Hematopoietic multipotent progenitor cell (in vitro differentiated cells): ENCODE results near the gene POU6F2. TPM values are rescaled to one million over a fixed set of nuclear protein-coding genes. Genes with fewer than 3 reads are reported as not detected.
"Not testable (repeated sequence)": the region's sequence is repeated elsewhere in the genome, so short reads cannot be mapped to it uniquely, and the experiment has no call there.

Experiments used
- DNase-seq, 3 donors: peaks; one replicate each; pipeline ENCODE4 v3.0.0-alpha.2; 2011 to 2015; ENCODE audit warnings: low read depth in 2 of 3, low spot score in 2 of 3
- total RNA-seq: library from RNA; depleted of rRNA; stranded (reverse); fragments of >200 nt; gene quantifications from one replicate; pipeline ENCODE4 v1.2.3, GENCODE V29; 2012

POU6F2 gene
- total RNA-seq, 1 donor: not detected

GRCh38 chr7:38992203-38992602, 14.5 kb downstream of the POU6F2 start:
- no peak for DNase-seq

DNA sequence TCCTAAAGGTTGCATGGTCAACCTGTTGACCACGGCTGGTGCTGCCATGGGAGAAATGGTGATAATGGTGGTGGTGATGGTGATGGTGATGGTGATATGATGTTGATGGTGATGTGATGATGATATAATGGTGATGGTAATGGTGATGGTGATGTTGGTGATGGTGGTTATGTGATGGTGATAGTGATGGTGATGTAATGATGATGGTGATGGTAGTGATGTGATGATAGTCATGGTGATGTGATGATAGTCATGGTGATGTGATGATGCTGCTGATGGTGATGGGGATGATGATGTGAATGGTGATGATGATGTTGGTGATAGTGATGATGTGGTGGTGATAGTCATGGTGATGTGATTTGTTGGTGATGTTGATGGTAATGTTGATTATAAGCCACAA, 23.9 kb downstream of the POU6F2 start:
- no peak for DNase-seq

DNA sequence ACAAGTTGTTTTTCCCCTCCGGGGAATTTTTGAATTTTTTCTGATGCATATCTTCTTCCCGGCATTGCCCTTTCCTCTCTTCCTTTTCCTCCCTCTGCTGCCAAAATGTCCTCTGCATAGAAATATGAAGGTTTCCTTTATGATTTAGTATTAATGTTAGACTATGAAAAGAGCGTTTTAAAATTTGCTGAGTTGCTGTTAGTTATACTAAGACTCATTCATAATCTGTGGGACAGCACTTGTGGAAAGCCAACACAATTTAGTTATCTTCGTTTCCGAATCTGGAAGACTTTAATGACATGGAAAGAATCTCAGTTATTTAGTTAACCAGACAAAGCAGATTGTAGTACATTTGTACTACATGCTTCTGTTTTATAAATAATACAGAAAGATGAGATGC, 25.0 kb downstream of the POU6F2 start:
- DNase-seq: no peak

- no peak for DNase-seq
Measured at GRCh38 chr7:39005036-39005435, 27.3 kb downstream of the POU6F2 start.

DNA sequence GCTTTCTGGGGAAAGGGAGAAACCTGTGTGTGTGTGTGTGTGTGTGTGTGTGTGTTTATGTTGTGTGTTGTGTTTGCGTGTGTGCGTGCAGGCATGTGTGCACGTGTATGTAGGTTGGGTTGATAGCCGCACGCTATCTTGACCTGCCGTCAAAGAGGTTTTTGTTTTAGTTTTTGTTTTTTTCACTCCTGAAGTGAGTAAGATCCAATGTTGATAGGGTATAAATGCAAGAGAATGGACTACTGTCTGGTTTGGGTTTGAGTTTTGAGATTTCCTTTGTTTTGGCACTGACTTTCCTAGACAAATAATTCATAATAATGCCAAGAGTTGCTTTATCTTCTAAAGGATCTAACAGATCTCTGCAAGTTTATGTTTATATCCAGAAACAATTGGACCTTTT, 27.8 kb downstream of the POU6F2 start:
- DNase-seq: no peak

- not testable (repeated sequence) for DNase-seq
Measured at GRCh38 chr7:39013049-39013939, 35.6 kb downstream of the POU6F2 start.

DNA sequence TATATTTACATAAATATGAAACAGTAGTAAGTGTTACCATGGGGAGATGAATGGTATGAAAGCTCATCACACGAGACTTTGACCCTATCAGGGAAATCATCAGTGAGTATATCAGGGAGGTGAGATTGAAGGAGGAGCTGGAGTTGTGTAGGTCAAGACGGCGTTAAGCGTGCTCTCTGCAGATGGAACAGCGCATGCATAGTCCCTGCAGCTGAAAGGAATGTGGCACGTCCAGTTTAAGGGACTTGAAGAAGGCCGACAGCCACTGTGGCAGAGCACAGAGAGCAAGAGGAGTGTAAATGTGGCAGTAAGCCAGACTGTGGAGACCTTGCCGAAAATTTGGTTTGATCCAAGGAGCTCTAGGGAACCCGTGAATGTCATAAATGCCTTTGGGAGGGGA, 38.9 kb downstream of the POU6F2 start:
- DNase-seq: no peak

DNA sequence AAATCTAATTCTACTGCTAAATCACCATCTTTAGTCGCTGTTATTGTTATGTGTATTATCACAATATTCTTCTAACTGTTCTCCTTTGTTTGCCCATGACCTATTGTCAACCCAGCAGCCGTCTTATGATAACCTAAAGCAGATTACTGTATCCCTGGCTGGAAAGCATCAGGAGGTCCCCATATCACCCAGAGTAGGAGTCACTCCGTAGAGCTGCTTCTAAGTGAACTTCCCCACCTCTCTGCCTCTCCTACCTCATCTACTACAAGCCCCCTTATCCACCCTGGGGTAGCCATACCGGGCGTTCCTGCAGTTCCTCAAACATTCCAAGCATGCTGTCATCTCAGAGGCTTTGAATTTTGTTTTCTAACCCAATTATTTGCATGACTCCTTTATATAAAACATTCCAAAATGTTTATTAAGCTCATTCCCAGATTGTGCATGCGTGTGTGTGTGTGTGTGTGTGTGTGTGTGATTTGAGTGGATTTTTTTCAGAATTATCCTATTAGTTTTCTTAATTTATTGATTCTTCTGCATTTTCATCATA, 39.7 kb downstream of the POU6F2 start:
- DNase-seq: no peak

DNA sequence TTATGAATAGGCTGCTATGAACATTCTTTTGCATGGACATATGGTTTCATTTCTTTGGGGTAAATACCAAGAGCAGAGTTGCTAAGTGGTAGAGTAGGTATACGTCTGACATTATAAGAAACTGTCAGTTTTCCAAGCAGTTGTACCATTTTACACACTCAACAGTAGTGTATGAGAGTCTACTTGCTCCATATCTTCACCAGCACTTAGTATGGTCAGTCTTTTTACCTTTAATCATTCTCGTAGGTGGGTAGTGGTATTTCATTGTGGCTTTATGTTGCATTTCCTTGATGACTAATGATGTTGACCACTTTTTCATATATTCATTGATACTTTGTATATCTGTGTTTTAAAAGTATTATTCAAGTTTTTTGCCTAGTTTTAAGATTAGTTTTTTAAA, 45.1 kb downstream of the POU6F2 start:
- DNase-seq: no peak

- no peak for DNase-seq
Measured at GRCh38 chr7:39027491-39027890, 49.8 kb downstream of the POU6F2 start.

DNA sequence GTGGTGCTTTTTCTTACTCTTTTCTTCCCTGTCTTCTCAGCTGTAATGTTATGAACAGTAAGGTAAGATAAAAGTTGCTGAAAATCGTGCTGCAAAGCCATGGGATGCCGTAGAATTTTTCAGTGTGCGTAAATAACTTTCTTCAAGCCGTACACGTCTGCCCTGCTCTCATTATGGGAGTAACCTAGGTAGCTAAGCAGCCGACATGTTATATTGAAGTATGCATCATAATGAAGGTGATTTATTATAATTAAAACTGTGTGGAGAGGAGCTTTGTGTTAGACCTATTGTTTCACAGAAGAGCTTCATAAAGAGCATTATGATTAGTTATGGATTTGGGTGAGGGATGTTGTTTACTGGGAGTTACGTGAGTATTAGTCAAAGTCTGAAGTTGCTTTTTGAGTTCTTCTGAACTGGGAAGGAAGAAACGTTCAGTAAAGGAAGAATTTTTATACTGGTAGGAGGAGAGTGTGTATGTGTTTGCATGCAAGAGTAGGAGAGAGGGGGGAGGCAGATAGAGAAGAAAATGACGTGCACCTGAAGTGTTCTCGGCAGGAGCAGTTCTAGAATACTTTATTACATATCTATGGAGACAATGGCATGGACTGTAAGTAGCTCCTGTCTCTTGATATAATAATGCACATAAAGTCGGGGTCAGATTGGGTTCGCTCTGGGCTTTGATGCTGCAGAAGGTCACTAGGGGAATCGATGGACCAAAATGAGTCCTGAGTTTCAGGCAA, 56.3 kb downstream of the POU6F2 start:
- DNase-seq: no peak

- DNase-seq: no peak
Measured at GRCh38 chr7:39035156-39035555, 57.4 kb downstream of the POU6F2 start.

- no peak for DNase-seq
Measured at GRCh38 chr7:39035903-39036302, 58.2 kb downstream of the POU6F2 start.

- no peak for DNase-seq
Measured at GRCh38 chr7:39042670-39043069, 65.0 kb downstream of the POU6F2 start.

- no peak for DNase-seq
Measured at GRCh38 chr7:39043531-39043930, 65.8 kb downstream of the POU6F2 start.

DNA sequence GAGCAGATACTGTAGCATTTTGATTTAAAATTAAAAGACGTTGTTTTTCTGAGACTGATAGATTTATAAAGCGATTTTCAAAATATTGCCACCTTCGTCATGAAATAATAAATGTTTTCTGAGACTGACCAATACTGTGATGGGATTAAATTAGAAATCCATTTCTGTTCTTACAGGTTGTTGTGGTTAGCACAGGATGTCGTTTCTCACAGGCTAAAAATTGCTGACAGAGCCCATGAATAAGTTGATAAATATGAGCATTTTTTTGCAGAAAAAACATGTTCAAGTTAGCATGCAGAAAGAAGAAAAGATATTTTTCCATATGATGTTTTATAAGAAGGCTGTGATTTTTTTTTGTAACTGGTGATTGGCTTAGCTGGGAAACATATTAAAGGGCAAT, 66.8 kb downstream of the POU6F2 start:
- no peak for DNase-seq

GRCh38 chr7:39045231-39045630, 67.5 kb downstream of the POU6F2 start:
- DNase-seq: no peak

- no peak for DNase-seq
Measured at GRCh38 chr7:39051279-39051678, 73.6 kb downstream of the POU6F2 start.

DNA sequence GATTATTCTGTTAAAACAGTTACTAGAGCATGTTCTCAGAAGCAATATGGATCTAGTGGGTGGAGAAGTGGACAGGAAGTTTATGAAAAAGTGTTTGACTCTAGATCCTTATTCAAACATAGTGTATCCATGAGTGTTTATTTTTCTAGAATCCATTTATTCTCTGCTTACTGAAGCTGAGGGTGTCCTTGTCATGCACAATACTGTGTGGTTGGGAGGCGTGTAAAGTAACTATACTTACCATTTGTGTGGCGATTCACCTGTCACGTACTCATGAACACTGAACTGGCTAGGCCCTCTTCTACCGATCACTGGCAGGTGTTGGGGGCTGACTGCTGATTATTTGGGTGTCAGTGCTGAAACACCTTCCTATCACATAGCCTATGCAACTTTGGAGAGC, 74.0 kb downstream of the POU6F2 start:
- no peak for DNase-seq

DNA sequence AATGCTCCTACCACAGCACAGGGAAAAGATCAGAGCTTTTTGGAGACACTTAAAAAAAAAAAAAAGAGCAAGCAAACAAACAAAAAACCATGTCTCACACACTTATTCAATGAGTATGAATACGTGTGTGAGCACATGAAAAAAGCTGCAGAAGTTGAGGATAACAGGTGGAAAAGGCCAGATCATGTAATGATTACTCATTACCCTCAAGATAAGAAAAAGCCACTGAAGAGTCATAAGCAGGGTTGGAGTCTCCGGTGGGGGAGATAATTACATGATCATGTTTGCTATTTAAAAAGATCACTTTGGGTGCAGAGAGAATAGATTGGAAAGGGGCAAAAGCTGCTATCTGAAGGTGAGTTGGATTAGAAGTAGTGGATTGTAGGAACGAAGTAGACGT, 77.0 kb downstream of the POU6F2 start:
- no peak for DNase-seq

- no peak for DNase-seq
Measured at GRCh38 chr7:39056153-39056552, 78.4 kb downstream of the POU6F2 start.

DNA sequence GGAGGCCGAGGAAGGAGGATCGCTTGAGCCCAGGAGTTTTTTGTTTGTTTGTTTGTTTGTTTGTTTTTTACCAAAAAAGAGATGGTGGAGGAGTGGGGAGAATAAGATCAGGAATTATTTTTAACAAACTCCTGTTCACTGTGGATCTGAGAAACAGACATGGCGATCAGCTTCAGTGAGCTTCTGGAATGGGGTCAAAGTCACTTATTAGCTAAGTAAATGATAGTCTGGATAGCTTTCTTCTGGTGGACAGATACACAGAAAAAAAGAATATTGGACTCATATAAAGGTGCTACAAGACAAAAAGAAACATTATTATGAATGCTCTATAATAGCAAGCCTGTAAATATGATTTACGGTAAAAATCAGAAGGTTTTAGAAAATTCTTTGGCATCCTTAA, 85.1 kb downstream of the POU6F2 start:
- DNase-seq: no peak
